HEK293 (cell line): ENCODE results near the gene PPM1F.

Experiments
- CTCF ChIA-PET: fragments of 350-600 bp; formaldehyde crosslinking; extraction: SDS; loops from one replicate; lab custom pipeline; 2021; ENCODE audit warnings: antibody characterized with exemption; lab: Yijun Ruan, JAX
- POLR2A ChIA-PET: fragments of 300-600 bp; formaldehyde crosslinking; extraction: SDS; loops from one replicate; lab custom pipeline; 2020; ENCODE audit warnings: antibody characterized with exemption, inconsistent platforms; lab: Yijun Ruan, JAX
- H3K27ac ChIP-seq: fragments of 200-500 bp; sonication (Bioruptor generic); 2 replicates; pipeline ENCODE4 v1.5.1; 2014; ENCODE audit warnings: low read depth, low read length, control low read depth, inconsistent platforms; ENCODE audit errors: extremely low read depth
- H3K36me3 ChIP-seq, 2 experiments: fragments of 200-500 bp in 1 of 2; sonication (Bioruptor generic) in 1 of 2; 1 replicate in 1 of 2; 2 replicates in 1 of 2; pipeline ENCODE4 v1.5.1; 2014 to 2017; ENCODE audit warnings: inconsistent platforms in 2 of 2, low read length in 2 of 2; ENCODE audit not compliant: control insufficient read depth in 2 of 2, insufficient read depth in 1 of 2
- H3K4me1 ChIP-seq: fragments of 200-500 bp; sonication (Bioruptor generic); 2 replicates; pipeline ENCODE4 v1.5.1; 2014; ENCODE audit warnings: mild to moderate bottlenecking, low read length, inconsistent platforms; ENCODE audit not compliant: control insufficient read depth, insufficient read depth
- H3K4me3 ChIP-seq: 2 replicates; pipeline ENCODE4 v1.5.1; 2011; ENCODE audit warnings: low read depth, mild to moderate bottlenecking, control low read depth, low read length, moderate library complexity
- H3K9me3 ChIP-seq: fragments of 200-500 bp; sonication (Bioruptor generic); 2 replicates; pipeline ENCODE4 v1.5.1; 2014; ENCODE audit warnings: low read depth, low read length, inconsistent platforms; ENCODE audit not compliant: control insufficient read depth, insufficient read depth
- AEBP2 ChIP-seq: fragments of 450-650 bp; formaldehyde crosslinking; IDR thresholded peaks from 2 replicates; pipeline ENCODE4 v1.5.1; 2016; ENCODE audit warnings: missing biosample characterization, missing genetic modification characterization, borderline replicate concordance
- GLI2 ChIP-seq: fragments of 450-650 bp; formaldehyde crosslinking; IDR thresholded peaks from 2 replicates; pipeline ENCODE4; 2017; ENCODE audit warnings: missing biosample characterization, missing genetic modification characterization, low read depth, borderline replicate concordance
- INSM2 ChIP-seq: fragments of 450-650 bp; formaldehyde crosslinking; IDR thresholded peaks from 2 replicates; pipeline ENCODE4 v1.5.1; 2016; ENCODE audit warnings: missing biosample characterization, missing genetic modification characterization
- KLF16 ChIP-seq: fragments of 450-650 bp; formaldehyde crosslinking; IDR thresholded peaks from 2 replicates; pipeline ENCODE4 v1.5.1; 2017; ENCODE audit warnings: missing biosample characterization, missing genetic modification characterization
- MEIS1 ChIP-seq: sonication (generic); formaldehyde crosslinking; IDR thresholded peaks from 2 replicates; pipeline ENCODE4 v1.8.1; 2022; ENCODE audit warnings: missing genetic modification reagents, mild to moderate bottlenecking, borderline replicate concordance
- PRDM6 ChIP-seq: fragments of 450-650 bp; formaldehyde crosslinking; IDR thresholded peaks from 2 replicates; pipeline ENCODE4 v1.5.1; 2017; ENCODE audit warnings: missing biosample characterization, missing genetic modification characterization
- REPIN1 ChIP-seq: fragments of 450-650 bp; formaldehyde crosslinking; IDR thresholded peaks from 2 replicates; pipeline ENCODE4 v1.5.1; 2017; ENCODE audit warnings: missing biosample characterization, missing genetic modification characterization, low read depth
- ZBTB7A ChIP-seq: fragments of 450-650 bp; formaldehyde crosslinking; IDR thresholded peaks from 2 replicates; pipeline ENCODE4 v1.5.1; 2016; ENCODE audit warnings: low read depth, missing biosample characterization, missing genetic modification characterization
- ZFP69B ChIP-seq: fragments of 450-650 bp; formaldehyde crosslinking; IDR thresholded peaks from 2 replicates; pipeline ENCODE4 v1.5.1; 2016; ENCODE audit warnings: missing biosample characterization, missing genetic modification characterization
- ZNF146 ChIP-seq: fragments of 450-650 bp; formaldehyde crosslinking; IDR thresholded peaks from 2 replicates; pipeline ENCODE4 v1.5.1; 2016; ENCODE audit warnings: missing biosample characterization, missing genetic modification characterization
- ZNF175 ChIP-seq: fragments of 450-650 bp; formaldehyde crosslinking; IDR thresholded peaks from 2 replicates; pipeline ENCODE4 v1.5.1; 2016; ENCODE audit warnings: missing biosample characterization, missing genetic modification characterization
- ZNF184 ChIP-seq: fragments of 450-650 bp; IDR thresholded peaks from 2 replicates; pipeline ENCODE4 v1.5.1; 2018; ENCODE audit warnings: missing biosample characterization, mild to moderate bottlenecking, missing genetic modification characterization
- ZNF19 ChIP-seq: fragments of 450-650 bp; formaldehyde crosslinking; IDR thresholded peaks from 2 replicates; pipeline ENCODE4; 2016; ENCODE audit warnings: missing biosample characterization, missing genetic modification characterization, low read depth
- ZNF221 ChIP-seq: fragments of 450-650 bp; formaldehyde crosslinking; IDR thresholded peaks from 2 replicates; pipeline ENCODE4 v1.5.1; 2017; ENCODE audit warnings: missing biosample characterization, missing genetic modification characterization, borderline replicate concordance
- ZNF292 ChIP-seq: fragments of 450-650 bp; formaldehyde crosslinking; IDR thresholded peaks from 2 replicates; pipeline ENCODE4 v1.5.1; 2016; ENCODE audit warnings: low read depth, missing biosample characterization, missing genetic modification characterization, borderline replicate concordance
- ZNF324 ChIP-seq: fragments of 450-650 bp; formaldehyde crosslinking; IDR thresholded peaks from 2 replicates; pipeline ENCODE4 v1.5.1; 2016; ENCODE audit warnings: missing biosample characterization, missing genetic modification characterization
- ZNF350 ChIP-seq: fragments of 450-650 bp; formaldehyde crosslinking; IDR thresholded peaks from 2 replicates; pipeline ENCODE4 v1.5.0; 2017; ENCODE audit warnings: missing biosample characterization, mild to moderate bottlenecking, missing genetic modification characterization
- ZNF398 ChIP-seq: fragments of 450-650 bp; formaldehyde crosslinking; IDR thresholded peaks from 2 replicates; pipeline ENCODE4 v1.5.1; 2017; ENCODE audit warnings: missing biosample characterization, missing genetic modification characterization
- ZNF513 ChIP-seq: fragments of 450-650 bp; IDR thresholded peaks from 2 replicates; pipeline ENCODE4 v1.5.1; 2018; ENCODE audit warnings: missing biosample characterization, missing genetic modification characterization
- ZNF529 ChIP-seq: fragments of 450-650 bp; formaldehyde crosslinking; IDR thresholded peaks from 2 replicates; pipeline ENCODE4 v1.5.1; 2017; ENCODE audit warnings: missing genetic modification characterization, missing biosample characterization; ENCODE audit not compliant: insufficient replicate concordance
- ZNF560 ChIP-seq: fragments of 450-650 bp; formaldehyde crosslinking; IDR thresholded peaks from 2 replicates; pipeline ENCODE4 v1.5.1; 2017; ENCODE audit warnings: missing biosample characterization, missing genetic modification characterization, borderline replicate concordance
- ZNF600 ChIP-seq: fragments of 450-650 bp; formaldehyde crosslinking; IDR thresholded peaks from 2 replicates; pipeline ENCODE4 v1.5.1; 2016; ENCODE audit warnings: missing biosample characterization, missing genetic modification characterization
- ZNF639 ChIP-seq: fragments of 450-650 bp; formaldehyde crosslinking; IDR thresholded peaks from 2 replicates; pipeline ENCODE4 v1.5.1; 2016; ENCODE audit warnings: missing biosample characterization, missing genetic modification characterization
- ZNF76 ChIP-seq: fragments of 450-650 bp; formaldehyde crosslinking; IDR thresholded peaks from 2 replicates; pipeline ENCODE4; 2016; ENCODE audit warnings: low read depth, missing biosample characterization, missing genetic modification characterization, borderline replicate concordance
- ZSCAN5A ChIP-seq: fragments of 450-650 bp; formaldehyde crosslinking; IDR thresholded peaks from 2 replicates; pipeline ENCODE4 v1.5.1; 2016; ENCODE audit warnings: missing biosample characterization, missing genetic modification characterization

Gene PPM1F

GRCh38 chr22:21995660-21996059, 43.0 kb upstream of the PPM1F start:
- Histone ChIP-seq H3K36me3 (no peaks in the 10 kb centered on the region), H3K9me3 (no peaks in the 10 kb centered on the region), H3K27ac (no peak overlapping the region), H3K4me1 (no peaks in the 10 kb centered on the region), H3K4me3 (no peak overlapping the region)
- POLR2A ChIA-PET: no interaction called here
- TF ChIP-seq ZNF639 (tag by site-specific recombination) (no peak), ZNF221 (no peak), ZNF600 (tag by site-specific recombination) (no peak), GLI2 (no peak), ZSCAN5A (tag by site-specific recombination) (no peak), ZNF76 (tag by site-specific recombination) (no peak), MEIS1 (CRISPR knock-in tag) (no peak), AEBP2 (tag by site-specific recombination) (no peak), ZFP69B (no peak), REPIN1 (tag by site-specific recombination) (no peak), INSM2 (no peak), ZNF184 (tag by site-specific recombination) (no peak), KLF16 (no peak), ZNF513 (tag by site-specific recombination) (no peak)
- CTCF ChIA-PET: no interaction called here

- Histone ChIP-seq H3K27ac (no peak overlapping the region), H3K9me3 (no peaks in the 10 kb centered on the region), H3K36me3 (no peaks in the 10 kb centered on the region), H3K4me3 (no peak overlapping the region), H3K4me1 (no peaks in the 10 kb centered on the region)
- ChIA-PET CTCF (no interaction called here), POLR2A (no interaction called here)
- TF ChIP-seq ZNF146 (tag by site-specific recombination) (no peak), ZNF324 (no peak), ZNF292 (no peak), ZNF350 (no peak), ZNF175 (tag by site-specific recombination) (no peak), ZNF560 (no peak), ZNF19 (no peak), ZBTB7A (no peak), ZNF398 (tag by site-specific recombination) (no peak), PRDM6 (no peak), ZNF529 (tag by site-specific recombination) (no peak)
These were observed 42.3 kb upstream of the PPM1F start for GRCh38 chr22:21994881-21995444.
